ENCODE measurements around the gene PDE3B.
"Not testable (repeated sequence)": the region's sequence is repeated elsewhere in the genome, so short reads cannot be mapped to it uniquely, and the experiment has no call there.

The PDE3B gene

GRCh38 chr11:14756349-14756748 lies 112.7 kb downstream of the PDE3B start:
- DNase-seq (ENCODE audit: extremely low read depth, low read depth) = no peak
- no peak for TF ChIP-seq CTCF (IDR thresholded peaks at IDR 0.05; ENCODE audit: low read depth, low read length)

GRCh38 chr11:14759300-14760012 lies 115.9 kb downstream of the PDE3B start:
- DNase-seq (ENCODE audit: extremely low read depth, low read depth) = not testable (repeated sequence)

- TF ChIP-seq CTCF (IDR thresholded peaks at IDR 0.05; ENCODE audit: low read depth, low read length) = no peak
- no peak for DNase-seq (ENCODE audit: extremely low read depth, low read depth)
Measured at GRCh38 chr11:14764179-14764578, 120.6 kb downstream of the PDE3B start.

- TF ChIP-seq CTCF (IDR thresholded peaks at IDR 0.05; ENCODE audit: low read depth, low read length) = no peak
- no peak for DNase-seq (ENCODE audit: extremely low read depth, low read depth)
Measured at GRCh38 chr11:14764579-14765527, 121.2 kb downstream of the PDE3B start.

GRCh38 chr11:14766585-14766984 lies 123.0 kb downstream of the PDE3B start:
- no peak for TF ChIP-seq CTCF (IDR thresholded peaks at IDR 0.05; ENCODE audit: low read depth, low read length)
- no peak for DNase-seq (ENCODE audit: extremely low read depth, low read depth)

- TF ChIP-seq CTCF (IDR thresholded peaks at IDR 0.05; ENCODE audit: low read depth, low read length) = no peak
- DNase-seq (ENCODE audit: extremely low read depth, low read depth) = no peak
Measured at GRCh38 chr11:14768526-14769188, 125.1 kb downstream of the PDE3B start.

GRCh38 chr11:14773755-14774154 lies 130.2 kb downstream of the PDE3B start:
- TF ChIP-seq CTCF (IDR thresholded peaks at IDR 0.05; ENCODE audit: low read depth, low read length) = no peak; the same call in 1 of the 2 replicates
- DNase-seq (ENCODE audit: extremely low read depth, low read depth) = no peak
